SJCRH30 (cell line): ENCODE measurements around the gene ISL2. TPM values are rescaled to one million over a fixed set of nuclear protein-coding genes. Genes with fewer than 3 reads are reported as not detected.
A peak's percentile ranks its signal among the peaks of the same experiment; 100 is the strongest.

Source experiments
- DNase-seq, 2 experiments: peaks; one replicate each; pipeline ENCODE4 v3.0.0-alpha.2; 2015 to 2020
- H3K27ac ChIP-seq: fragments of 250-450 bp; sonication (Bioruptor Pico); 2 replicates; pipeline ENCODE4 v1.5.1; 2020; ENCODE audit warnings: mild to moderate bottlenecking, moderate library complexity
- H3K27me3 ChIP-seq: fragments of 250-450 bp; sonication (Bioruptor Pico); 2 replicates; pipeline ENCODE4 v1.5.1; 2020; ENCODE audit warnings: mild to moderate bottlenecking, moderate library complexity
- H3K36me3 ChIP-seq: fragments of 250-450 bp; sonication (Bioruptor Pico); 2 replicates; pipeline ENCODE4 v1.5.1; 2020; ENCODE audit warnings: mild to moderate bottlenecking, moderate library complexity
- H3K4me1 ChIP-seq: fragments of 250-450 bp; sonication (Bioruptor Pico); 2 replicates; pipeline ENCODE4 v1.5.1; 2020; ENCODE audit warnings: mild to moderate bottlenecking, moderate library complexity
- H3K4me3 ChIP-seq: fragments of 250-450 bp; sonication (Bioruptor Pico); 2 replicates; pipeline ENCODE4 v1.5.1; 2020; ENCODE audit warnings: mild to moderate bottlenecking, moderate library complexity
- H3K9me3 ChIP-seq: fragments of 250-450 bp; sonication (Bioruptor Pico); replicated peaks from 2 replicates; pipeline ENCODE4 v1.5.1; 2020; ENCODE audit warnings: mild to moderate bottlenecking, moderate library complexity
- total RNA-seq: library from RNA; depleted of rRNA; stranded (reverse); fragments of >200 nt; shearing (Covaris generic); gene quantifications from 2 replicates; pipeline ENCODE4 v1.2.3, GENCODE V29; 2014

ISL2 gene
- total RNA-seq, 1 experiment from 2014 or later: 4.3 TPM

DNA sequence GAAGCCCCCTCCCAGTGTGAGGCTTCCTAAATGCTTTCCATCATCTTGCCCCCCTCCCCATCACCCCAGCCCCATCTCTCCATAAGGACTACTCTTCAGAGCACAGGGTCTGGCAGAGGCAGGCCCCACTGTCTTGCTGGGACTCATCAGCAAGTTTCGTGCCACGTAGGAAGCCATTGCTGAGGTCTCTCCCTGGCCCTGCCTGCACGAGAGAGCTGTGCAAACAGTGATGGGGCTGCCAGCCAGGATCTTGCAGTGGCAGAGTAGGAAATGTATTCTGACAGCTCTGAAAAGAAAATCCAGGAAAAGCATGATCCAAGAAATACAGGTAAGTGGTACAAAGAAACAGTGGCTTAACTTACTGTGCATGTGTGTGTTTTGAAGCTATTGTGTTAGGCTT, 22.6 kb downstream of the ISL2 start:
- Histone ChIP-seq H3K27ac (no peak overlapping the region), H3K4me3 (no peak overlapping the region), H3K4me1 (no peaks in the 10 kb centered on the region), H3K36me3 (no peaks in the 10 kb centered on the region), H3K9me3 (no peaks in the 10 kb centered on the region), H3K27me3 (no peaks in the 10 kb centered on the region)
- no peak for DNase-seq

DNA sequence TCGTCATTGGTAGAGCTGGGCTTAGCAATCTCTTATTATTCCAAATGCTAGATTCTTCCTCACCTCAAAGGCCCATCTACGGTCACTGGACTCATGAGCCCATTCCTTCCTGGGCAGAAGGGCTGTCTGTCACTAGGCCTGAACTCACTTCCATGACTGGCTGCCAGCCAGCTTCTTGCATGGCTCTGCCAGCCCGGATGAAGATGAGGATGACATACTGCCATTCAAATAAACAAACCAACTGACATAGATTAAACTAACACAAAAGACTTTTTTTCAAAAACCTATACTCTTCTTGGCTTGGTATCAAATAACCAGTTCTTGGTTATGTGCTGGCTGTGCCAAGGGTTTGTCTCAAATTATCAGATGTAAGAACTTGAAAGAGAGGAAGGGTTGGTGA, 23.8 kb downstream of the ISL2 start:
- Histone ChIP-seq H3K4me3 (no peak overlapping the region), H3K27ac (no peak overlapping the region), H3K4me1 (no peaks in the 10 kb centered on the region), H3K27me3 (no peaks in the 10 kb centered on the region), H3K36me3 (no peaks in the 10 kb centered on the region), H3K9me3 (no peaks in the 10 kb centered on the region)
- DNase-seq: no peak

DNA sequence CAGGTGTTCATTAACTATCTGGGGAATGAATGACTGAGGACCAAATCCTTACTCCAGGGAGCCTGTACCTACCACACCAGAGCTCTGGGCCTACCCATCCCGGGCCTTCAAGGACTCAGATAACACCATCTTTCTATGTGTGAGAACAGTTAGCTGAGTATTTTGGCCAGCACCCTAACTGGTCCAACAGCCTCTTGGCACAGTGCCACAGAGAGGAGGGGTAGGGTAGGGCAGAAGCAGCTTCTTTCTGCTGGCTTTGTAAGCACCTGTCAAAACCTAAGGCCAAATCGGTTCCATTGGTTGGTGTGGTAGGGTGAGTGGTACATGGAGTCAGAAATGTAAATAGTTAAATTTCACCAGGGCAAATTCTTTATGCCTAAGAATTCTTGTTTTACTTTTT, 26.7 kb downstream of the ISL2 start:
- Histone ChIP-seq H3K36me3 (no peaks in the 10 kb centered on the region), H3K27ac (no peak overlapping the region), H3K9me3 (no peaks in the 10 kb centered on the region), H3K4me3 (no peak overlapping the region), H3K4me1 (no peaks in the 10 kb centered on the region), H3K27me3 (no peaks in the 10 kb centered on the region)
- DNase-seq: peak in 1 of 2 experiments; percentile 16

DNA sequence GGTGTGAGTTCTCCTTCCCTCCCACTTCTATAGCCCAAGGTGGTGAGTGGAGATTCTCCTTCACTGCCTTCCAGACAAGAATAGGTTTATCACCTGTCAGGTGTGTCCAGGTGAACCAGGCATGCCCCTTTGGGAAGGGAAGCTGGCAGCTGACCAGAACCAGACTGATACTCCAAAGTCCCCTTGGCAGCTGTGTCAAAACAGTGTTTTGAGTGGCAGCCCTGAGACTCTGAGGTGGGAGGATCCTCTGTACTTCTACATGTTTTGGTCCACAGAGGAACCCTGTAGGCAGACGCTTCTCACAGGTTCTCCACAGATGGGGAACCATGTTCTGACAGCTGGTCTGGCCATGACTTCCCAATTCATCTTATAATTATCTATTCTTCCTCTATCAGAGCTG, 30.1 kb downstream of the ISL2 start:
- no peaks in the 10 kb centered on the region for H3K4me1 ChIP-seq
- no peak for DNase-seq
- no peaks in the 10 kb centered on the region for H3K36me3 ChIP-seq
- H3K27ac ChIP-seq: no peak overlapping the region
- no peaks in the 10 kb centered on the region for H3K9me3 ChIP-seq
- no peaks in the 10 kb centered on the region for H3K27me3 ChIP-seq
- no peak overlapping the region for H3K4me3 ChIP-seq

DNA sequence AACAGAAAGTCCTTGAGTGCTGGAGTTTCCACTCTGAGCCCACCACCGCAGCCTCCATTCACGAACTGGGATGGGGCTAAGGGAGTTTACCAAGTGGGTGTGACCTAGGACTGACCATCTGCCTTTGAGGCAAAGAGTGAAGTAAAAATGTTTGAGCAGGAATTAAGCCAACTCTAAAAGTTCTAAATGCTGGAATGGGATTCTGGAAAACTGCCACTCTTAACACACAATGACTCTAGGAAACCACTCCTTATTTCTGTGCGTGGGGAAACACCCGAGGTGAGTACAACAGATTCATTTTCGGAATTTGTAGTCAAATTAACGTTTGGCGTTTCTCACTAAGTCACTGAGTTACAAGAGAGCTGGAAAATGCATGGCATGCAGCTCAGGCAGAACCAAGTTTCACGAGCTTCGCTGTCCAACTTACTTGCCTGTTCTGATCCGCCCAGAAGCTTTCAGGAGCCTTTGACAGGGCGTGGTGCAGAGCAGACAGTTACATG, 31.6 kb downstream of the ISL2 start:
- H3K36me3 ChIP-seq: no peaks in the 10 kb centered on the region
- DNase-seq: no peak
- H3K4me1 ChIP-seq: no peaks in the 10 kb centered on the region
- no peaks in the 10 kb centered on the region for H3K27me3 ChIP-seq
- no peaks in the 10 kb centered on the region for H3K9me3 ChIP-seq
- no peak overlapping the region for H3K4me3 ChIP-seq
- no peak overlapping the region for H3K27ac ChIP-seq

DNA sequence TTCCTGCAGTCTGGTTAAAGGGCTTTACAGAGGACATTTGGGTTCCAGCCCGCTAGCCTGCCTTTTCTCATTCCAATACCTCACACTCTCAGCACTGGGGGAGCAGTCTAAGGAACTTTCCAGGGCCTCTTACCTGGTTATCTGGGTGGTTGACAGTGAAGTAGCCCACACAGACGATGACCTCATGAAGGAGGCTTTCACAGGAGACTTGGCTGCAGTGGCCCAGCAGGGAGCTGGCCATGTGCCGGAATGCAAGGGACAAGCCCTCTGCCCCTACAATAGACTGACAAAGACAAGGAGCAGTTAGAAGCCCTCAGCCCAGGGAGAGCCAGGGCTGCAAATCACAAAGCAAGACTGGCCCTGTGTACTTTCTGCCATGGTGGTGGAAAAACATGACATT, 39.5 kb downstream of the ISL2 start:
- no peaks in the 10 kb centered on the region for H3K9me3 ChIP-seq
- no peaks in the 10 kb centered on the region for H3K36me3 ChIP-seq
- H3K27ac ChIP-seq: no peak overlapping the region
- H3K4me3 ChIP-seq: no peak overlapping the region
- DNase-seq: no peak
- no peaks in the 10 kb centered on the region for H3K27me3 ChIP-seq
- no peaks in the 10 kb centered on the region for H3K4me1 ChIP-seq

DNA sequence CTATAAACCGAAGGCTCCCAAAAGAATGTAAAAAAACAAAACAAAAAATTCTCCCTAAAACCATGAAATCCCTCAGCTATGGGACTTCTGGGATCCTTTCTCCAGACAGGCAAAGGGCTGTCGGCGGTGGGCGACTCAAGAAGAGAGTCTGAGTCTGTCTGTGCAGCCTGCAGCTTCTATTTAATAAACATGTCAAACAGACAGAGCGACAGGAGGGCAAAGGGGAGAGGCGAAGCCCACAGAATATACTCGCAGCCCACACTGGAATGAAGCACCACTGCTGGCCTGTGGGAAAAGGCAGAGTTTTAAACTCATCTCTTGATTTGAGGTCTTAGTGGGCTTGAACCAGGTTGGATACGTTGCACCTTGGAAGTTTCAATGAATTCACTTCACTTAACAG, 40.2 kb downstream of the ISL2 start:
- Histone ChIP-seq H3K36me3 (no peaks in the 10 kb centered on the region), H3K4me3 (no peak overlapping the region), H3K9me3 (no peaks in the 10 kb centered on the region), H3K4me1 (no peaks in the 10 kb centered on the region), H3K27ac (no peak overlapping the region), H3K27me3 (no peaks in the 10 kb centered on the region)
- no peak for DNase-seq

DNA sequence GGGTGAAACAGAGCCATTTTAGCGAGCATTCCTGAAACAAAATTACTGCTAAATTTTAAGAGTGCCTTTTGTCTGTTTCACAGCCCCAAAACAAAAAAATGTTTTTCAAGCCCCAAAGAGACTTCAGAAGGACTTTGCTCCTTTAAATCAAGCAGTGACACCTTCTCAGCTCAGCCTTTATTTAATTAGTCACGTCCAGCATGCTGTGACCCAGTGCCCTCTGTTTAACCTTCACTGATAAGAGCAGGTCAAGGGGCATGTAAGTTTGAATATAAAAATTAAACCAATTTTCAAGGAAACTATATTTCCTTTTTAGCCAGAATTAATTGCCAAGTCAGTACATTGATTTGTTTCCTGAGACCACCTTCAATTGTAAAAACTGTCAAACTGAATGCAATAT, 40.6 kb downstream of the ISL2 start:
- Histone ChIP-seq H3K27me3 (no peaks in the 10 kb centered on the region), H3K4me1 (no peaks in the 10 kb centered on the region), H3K36me3 (no peaks in the 10 kb centered on the region), H3K4me3 (no peak overlapping the region), H3K9me3 (no peaks in the 10 kb centered on the region), H3K27ac (no peak overlapping the region)
- no peak for DNase-seq

DNA sequence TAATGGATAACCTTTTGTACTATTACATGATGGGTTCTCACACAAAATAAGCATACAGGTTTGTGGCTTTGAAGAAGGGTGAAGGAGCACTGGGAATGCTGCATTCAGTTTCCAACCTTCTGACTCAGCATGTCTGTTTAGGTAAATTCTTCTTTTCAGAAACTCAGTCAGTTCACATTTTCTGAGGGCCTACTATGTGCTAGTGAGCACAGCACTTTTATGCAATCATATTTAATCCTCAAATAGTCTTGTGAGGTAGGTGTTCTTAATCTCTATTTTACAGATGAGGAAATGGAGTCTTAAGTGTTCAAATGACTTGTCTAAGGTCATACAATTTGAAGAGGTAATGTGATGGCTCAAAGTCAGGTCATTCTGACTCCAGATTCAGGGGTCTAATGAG, 41.2 kb downstream of the ISL2 start:
- no peak for DNase-seq
- Histone ChIP-seq H3K4me1 (no peaks in the 10 kb centered on the region), H3K9me3 (no peaks in the 10 kb centered on the region)

DNA sequence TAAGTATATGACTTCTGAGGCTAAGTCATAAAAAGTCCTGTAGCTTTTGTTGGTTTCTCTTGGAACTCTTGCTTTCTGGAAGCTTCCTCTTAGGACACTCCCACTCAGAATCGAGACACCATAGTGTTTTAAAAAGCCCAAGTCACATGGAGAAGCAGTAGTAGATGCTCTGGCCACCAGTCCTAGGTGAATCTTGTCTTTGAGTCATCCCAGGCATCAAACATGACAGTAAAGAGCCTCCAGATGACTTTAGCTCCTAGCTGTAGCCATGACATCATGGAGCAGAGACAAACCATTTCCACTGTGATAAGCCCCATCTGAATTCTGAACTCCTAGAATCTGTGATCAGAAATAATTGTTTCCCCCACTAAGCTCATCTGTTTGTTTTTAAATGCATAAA, 42.1 kb downstream of the ISL2 start:
- Histone ChIP-seq H3K27ac (no peak overlapping the region), H3K36me3 (no peaks in the 10 kb centered on the region), H3K4me3 (no peak overlapping the region), H3K4me1 (no peaks in the 10 kb centered on the region), H3K27me3 (no peaks in the 10 kb centered on the region), H3K9me3 (no peaks in the 10 kb centered on the region)
- DNase-seq: no peak

More for the DNA sequence above, 41.2 kb downstream of the ISL2 start:
- H3K36me3 ChIP-seq: no peaks in the 10 kb centered on the region
- H3K27ac ChIP-seq: no peak overlapping the region
- no peak overlapping the region for H3K4me3 ChIP-seq
- H3K27me3 ChIP-seq: no peaks in the 10 kb centered on the region

DNA sequence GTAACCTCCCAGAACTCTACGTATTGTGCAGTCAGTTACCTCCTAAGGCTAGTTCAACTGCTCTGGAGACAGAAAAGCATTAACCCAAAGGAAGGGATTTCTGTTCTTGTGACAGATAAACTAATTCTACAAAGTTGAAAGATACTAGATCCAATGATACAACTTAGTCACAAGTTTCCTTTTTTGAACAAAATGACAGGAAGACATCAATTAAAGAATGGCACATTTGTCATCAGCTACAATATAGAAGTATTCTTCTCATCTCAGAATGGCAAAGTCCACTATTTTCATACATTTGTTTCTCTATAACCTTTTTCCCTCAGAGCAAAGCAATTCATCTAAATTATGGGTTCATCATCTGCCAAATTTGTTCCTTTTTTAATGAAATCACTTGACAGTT, 43.7 kb downstream of the ISL2 start:
- Histone ChIP-seq H3K27me3 (no peaks in the 10 kb centered on the region), H3K9me3 (no peaks in the 10 kb centered on the region), H3K27ac (no peak overlapping the region), H3K36me3 (no peaks in the 10 kb centered on the region), H3K4me1 (no peaks in the 10 kb centered on the region), H3K4me3 (no peak overlapping the region)
- DNase-seq: no peak

DNA sequence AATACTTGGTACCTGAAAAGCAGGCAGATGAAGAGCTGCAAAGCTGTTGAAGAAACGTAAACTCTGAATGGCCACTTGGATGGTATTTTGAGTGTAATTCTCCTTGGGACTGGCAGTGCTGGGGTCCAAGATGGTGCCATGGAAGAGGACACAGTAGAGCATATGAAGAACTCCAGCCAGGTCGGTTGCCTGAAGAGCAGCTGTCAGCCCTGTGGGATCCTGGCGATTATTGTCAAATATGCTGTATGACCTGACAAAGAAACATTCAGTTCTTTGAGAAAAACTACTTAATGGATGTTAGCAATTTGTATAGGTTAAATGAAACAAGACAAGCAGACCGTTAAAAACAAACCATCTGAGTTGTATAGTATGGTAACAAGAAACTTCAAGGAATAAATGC, 44.8 kb downstream of the ISL2 start:
- no peak for DNase-seq
- H3K27me3 ChIP-seq: no peaks in the 10 kb centered on the region
- no peaks in the 10 kb centered on the region for H3K4me1 ChIP-seq
- no peaks in the 10 kb centered on the region for H3K36me3 ChIP-seq
- H3K4me3 ChIP-seq: no peak overlapping the region
- H3K27ac ChIP-seq: no peak overlapping the region
- no peaks in the 10 kb centered on the region for H3K9me3 ChIP-seq

DNA sequence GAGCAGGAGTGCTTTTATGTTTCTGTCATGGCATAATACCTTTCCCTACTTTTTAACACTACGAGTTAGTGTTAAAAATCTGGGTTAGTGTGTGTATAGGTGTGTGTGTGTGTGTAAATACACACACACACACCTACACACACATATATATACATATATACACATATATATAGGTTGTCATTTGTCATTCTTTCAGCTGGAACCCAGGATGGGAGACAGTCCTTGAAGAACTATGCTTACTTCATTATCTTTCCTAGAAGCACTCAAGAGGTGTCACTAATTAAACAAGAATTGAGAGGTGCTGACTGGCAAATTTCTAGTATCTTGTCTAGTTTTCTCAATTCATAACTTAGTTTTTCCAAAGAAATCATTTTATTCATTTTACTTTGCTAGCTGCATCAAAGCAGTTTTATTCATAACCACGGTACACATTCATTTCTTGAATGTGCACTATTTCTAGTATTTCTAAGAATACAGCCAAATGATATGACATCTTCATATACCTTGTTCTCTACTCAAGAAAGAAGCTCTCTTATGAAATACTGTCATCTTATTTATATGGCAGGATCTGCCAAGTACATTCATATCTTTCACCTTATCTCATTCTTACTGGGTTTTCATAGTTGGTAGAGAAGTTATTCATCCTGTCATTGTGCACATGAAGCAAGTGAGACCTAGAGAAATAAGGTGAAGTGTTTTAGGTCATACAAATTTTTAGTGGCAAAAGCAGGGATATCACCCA, 46.6 kb downstream of the ISL2 start:
- H3K36me3 ChIP-seq: no peaks in the 10 kb centered on the region
- no peaks in the 10 kb centered on the region for H3K4me1 ChIP-seq
- no peaks in the 10 kb centered on the region for H3K27me3 ChIP-seq
- no peak overlapping the region for H3K27ac ChIP-seq
- DNase-seq: no peak
- H3K9me3 ChIP-seq: no peaks in the 10 kb centered on the region
- no peak overlapping the region for H3K4me3 ChIP-seq

DNA sequence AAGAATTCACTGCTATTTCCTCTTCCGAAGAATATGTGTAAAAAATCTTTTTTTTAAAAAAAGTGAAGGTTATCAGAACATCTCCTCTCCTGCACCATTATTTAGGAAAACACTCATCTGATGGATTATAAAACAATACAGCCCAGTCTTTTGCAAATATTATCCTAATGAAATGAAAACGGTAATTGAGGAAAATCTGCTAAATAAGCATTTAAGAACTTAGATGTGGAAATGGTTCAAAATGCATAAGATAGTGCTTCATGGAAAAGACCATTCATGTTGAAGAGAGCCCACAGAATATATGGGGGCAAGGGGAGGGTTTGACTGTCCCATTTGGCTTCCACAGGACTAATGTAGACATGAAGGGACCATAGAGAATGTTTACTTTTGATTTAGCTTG, 47.8 kb downstream of the ISL2 start:
- Histone ChIP-seq H3K4me3 (no peak overlapping the region), H3K27ac (no peak overlapping the region), H3K9me3 (no peaks in the 10 kb centered on the region), H3K27me3 (no peaks in the 10 kb centered on the region), H3K4me1 (no peaks in the 10 kb centered on the region), H3K36me3 (no peaks in the 10 kb centered on the region)
- DNase-seq: no peak

DNA sequence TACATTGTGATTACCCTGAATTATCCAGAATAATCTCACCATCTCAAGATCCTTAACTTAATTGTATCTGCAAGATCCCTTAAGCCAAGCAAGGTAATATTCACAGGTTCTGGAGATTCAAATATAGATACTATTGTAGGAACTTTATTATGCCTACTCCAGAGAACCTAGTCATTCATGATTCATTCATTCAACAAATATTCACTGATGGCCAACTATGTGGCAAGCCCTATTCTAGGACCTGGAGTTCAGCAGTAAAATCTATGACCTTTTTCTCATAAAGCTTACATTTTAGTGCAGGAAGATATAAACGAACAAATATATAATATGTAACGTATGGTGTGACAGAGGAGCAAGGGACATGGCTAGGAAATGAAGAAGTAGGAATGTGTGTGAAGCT, 49.6 kb downstream of the ISL2 start:
- Histone ChIP-seq H3K4me1 (no peaks in the 10 kb centered on the region), H3K27ac (no peak overlapping the region), H3K36me3 (no peaks in the 10 kb centered on the region), H3K27me3 (no peaks in the 10 kb centered on the region), H3K4me3 (no peak overlapping the region), H3K9me3 (no peaks in the 10 kb centered on the region)
- DNase-seq: no peak

DNA sequence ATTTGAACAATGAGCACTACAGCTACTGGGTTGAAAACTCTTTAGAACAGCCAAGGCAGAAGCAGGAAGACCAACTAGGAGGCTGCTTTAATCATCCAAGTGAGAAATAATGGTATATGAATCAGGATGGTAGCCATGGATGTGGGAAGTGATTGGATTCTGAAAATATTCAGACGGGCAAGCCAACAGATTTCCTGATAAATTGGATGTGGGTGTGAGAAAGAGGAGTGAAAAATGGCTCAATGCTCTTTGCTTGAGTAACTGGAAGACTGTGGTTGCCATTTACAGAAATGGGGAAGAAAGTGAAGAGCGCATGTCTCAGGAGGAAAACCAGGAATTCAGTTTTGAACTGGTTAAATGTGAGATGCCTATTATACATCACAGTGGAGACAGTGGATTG, 50.4 kb downstream of the ISL2 start:
- Histone ChIP-seq H3K27me3 (no peaks in the 10 kb centered on the region), H3K36me3 (no peaks in the 10 kb centered on the region), H3K9me3 (no peaks in the 10 kb centered on the region), H3K4me3 (no peak overlapping the region), H3K27ac (no peak overlapping the region), H3K4me1 (no peaks in the 10 kb centered on the region)
- DNase-seq: no peak
